Epithelial cell of umbilical artery (primary cell): ENCODE data around the gene CLDN16. TPM values are rescaled to one million over a fixed set of nuclear protein-coding genes. Genes with fewer than 3 reads are reported as not detected.

Experiments used
- total RNA-seq: library from RNA; depleted of rRNA; stranded (reverse); fragments of >200 nt; gene quantifications from 2 replicates; pipeline ENCODE4 v1.2.3, GENCODE V29; 2014

The CLDN16 gene
- under 0.01 TPM in 2 replicates for total RNA-seq

GRCh38 chr3:190387578-190388213 is at the start of gene CLDN16:
CLDN16 (plus strand) TSS chr3:190388163; CDS start chr3:190388330, 167 bp downstream.

GRCh38 chr3:190449801-190450200 is 61.8 kb downstream of the CLDN16 start, which contains the start of gene TMEM207:
TMEM207 (minus strand) TSS chr3:190449901; CDS start chr3:190449809, 92 bp downstream.

Other genes with a start within 250 kb of the CLDN16 start
- gene CLDN1, start 65.7 kb upstream of the CLDN16 start, total RNA-seq, result not detected in 2 replicates
- not detected in 2 replicates for gene TMEM207, start 61.7 kb downstream of the CLDN16 start, total RNA-seq
- 7.8 and 9.7 TPM in 2 replicates for gene IL1RAP, start 125.9 kb downstream of the CLDN16 start, total RNA-seq